ENCODE measurements around the gene TPRN. TPM values are rescaled to one million over a fixed set of nuclear protein-coding genes. Genes with fewer than 3 reads are reported as not detected.

TPRN gene
- total RNA-seq (12.1 and 12.4 TPM in 2 replicates), polyA plus RNA-seq (4.3 and 5.7 TPM in 2 replicates), polyA minus RNA-seq (2.0 and 3.6 TPM in 2 replicates), Bru-seq, nascent RNA (percentile 34 among the genes with signal in this experiment), BruChase-seq, experiment 1, labeled RNA remaining after a 6-hour chase (percentile 66 among the genes with signal in this experiment), BruChase-seq, experiment 2, labeled RNA remaining after a 2-hour chase (percentile 58 among the genes with signal in this experiment)
- polyA plus RNA-seq (2011; cell fraction: cytosol; rRNA removed): 3.3 and 5.0 TPM in 2 replicates
- polyA plus RNA-seq (2011; cell fraction: nucleus; rRNA removed): 7.5 and 8.5 TPM in 2 replicates
- polyA plus RNA-seq (2012): 5.6 and 7.9 TPM in 2 replicates
- 25.7 TPM for polyA minus RNA-seq (2011; cell fraction: cytosol; rRNA and poly(A)+ RNA removed)
- polyA minus RNA-seq (2011; cell fraction: nucleus; rRNA and poly(A)+ RNA removed): 2.0 and 3.5 TPM in 2 replicates
- long read RNA-seq, partial matches to known transcripts: 0 of 4 reads
- long read RNA-seq, other reads (novel, unspliced or antisense): 0 of 4 reads

- Histone ChIP-seq H3K9me1 (replicated peaks; ENCODE audit: control insufficient read depth, extremely low read depth, insufficient read depth, low read length) (no peaks in the 10 kb centered on the region), H4K20me1 (replicated peaks; ENCODE audit: control insufficient read depth, extremely low read depth, insufficient read depth, low read length) (no peaks in the 10 kb centered on the region), H3K27me3 (ENCODE audit: control insufficient read depth in 2 of 2, insufficient read depth in 2 of 2, low read length in 2 of 2) (no peaks in the 10 kb centered on the region), H3K4me2 (ENCODE audit: insufficient read depth, low read length) (peak within 1 kb of the TSS; percentile 46), H3K4me1 (ENCODE audit: control insufficient read depth, extremely low read depth, insufficient read depth, low read length) (peaks cover 21% of the 10 kb centered on the region), H3K27ac (ENCODE audit: insufficient read depth, low read depth, low read length) (no peak within 1 kb of the TSS), H3K9me3 (replicated peaks; ENCODE audit: control insufficient read depth, insufficient read depth, low read length) (no peaks in the 10 kb centered on the region), H2AFZ (ENCODE audit: low read depth, low read length) (peak within 1 kb of the TSS; percentile 55), H3K4me3 (replicated peaks in 1 of 3; ENCODE audit: insufficient read depth in 1 of 3, low read depth in 1 of 3, low read length in 3 of 3) (peak within 1 kb of the TSS in 2 of 3 experiments; percentile 27 to 80), H3K9ac (replicated peaks; ENCODE audit: extremely low read depth, insufficient read depth, low read length) (no peak within 1 kb of the TSS), H3K36me3 (ENCODE audit: control insufficient read depth in 2 of 2, extremely low read depth in 1 of 2, insufficient read depth in 2 of 2, low read length in 2 of 2) (no peaks in the 10 kb centered on the region), H3K79me2 (ENCODE audit: control insufficient read depth, insufficient read depth, low read length) (peaks cover 19% of the 10 kb centered on the region)
- no TSS peak for BruUV-seq (replicated peaks)
- FAIRE-seq: peak; percentile 96
- ChIA-PET CTCF (interaction anchor here (0.8 to 1.5 kb wide), 7 partner anchors 11 to 154 kb away, joined by 3 to 7 read pairs (median 3); partner anchors contain the start of genes CYSRT1, NPDC1, RNF208 and RNF224), POLR2A (interaction anchor here (0.6 to 1.2 kb wide), 6 partner anchors 11 to 75 kb away, joined by 3 to 10 read pairs (median 6); partner anchors contain the start of genes ANAPC2, SSNA1 and TUBB4B)
- intact Hi-C loops (cut with micrococcal nuclease) (loop anchor here (1.0 to 2.0 kb wide), 5 partner anchors 11 to 71 kb away; partner anchors contain the start of gene TUBB4B), dilution Hi-C loops (cut with MboI; ENCODE audit: extremely low pct_ligation_motif_present, low sequenced_read_pairs) (no loop called here)
- TF ChIP-seq POLR2AphosphoS5 (IDR thresholded peaks at IDR 0.05; ENCODE audit: insufficient read depth, low read depth, low read length) (peak; percentile 92), POLR2A (IDR thresholded peaks at IDR 0.05; ENCODE audit: low read depth, low read length) (peak; percentile 98)
- TF ChIP-seq, protein P1, sequence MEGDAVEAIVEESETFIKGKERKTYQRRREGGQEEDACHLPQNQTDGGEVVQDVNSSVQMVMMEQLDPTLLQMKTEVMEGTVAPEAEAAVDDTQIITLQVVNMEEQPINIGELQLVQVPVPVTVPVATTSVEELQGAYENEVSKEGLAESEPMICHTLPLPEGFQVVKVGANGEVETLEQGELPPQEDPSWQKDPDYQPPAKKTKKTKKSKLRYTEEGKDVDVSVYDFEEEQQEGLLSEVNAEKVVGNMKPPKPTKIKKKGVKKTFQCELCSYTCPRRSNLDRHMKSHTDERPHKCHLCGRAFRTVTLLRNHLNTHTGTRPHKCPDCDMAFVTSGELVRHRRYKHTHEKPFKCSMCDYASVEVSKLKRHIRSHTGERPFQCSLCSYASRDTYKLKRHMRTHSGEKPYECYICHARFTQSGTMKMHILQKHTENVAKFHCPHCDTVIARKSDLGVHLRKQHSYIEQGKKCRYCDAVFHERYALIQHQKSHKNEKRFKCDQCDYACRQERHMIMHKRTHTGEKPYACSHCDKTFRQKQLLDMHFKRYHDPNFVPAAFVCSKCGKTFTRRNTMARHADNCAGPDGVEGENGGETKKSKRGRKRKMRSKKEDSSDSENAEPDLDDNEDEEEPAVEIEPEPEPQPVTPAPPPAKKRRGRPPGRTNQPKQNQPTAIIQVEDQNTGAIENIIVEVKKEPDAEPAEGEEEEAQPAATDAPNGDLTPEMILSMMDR (IDR thresholded peaks at IDR 0.05; ENCODE audit: extremely low read depth in 1 of 2, insufficient read depth in 1 of 2, low read depth in 1 of 2, low read length in 2 of 2): no peak
- DNase-seq (ENCODE audit: low read depth, low spot score): peak; percentile 98
These were observed at the start of gene TPRN for GRCh38 chr9:137200311-137201204. TSS of gene TPRN (minus strand) at chr9:137200741. CDS start at chr9:137200711, 30 bp downstream.
